H1 (cell line): ENCODE results near the gene TMEM120B. TPM values are rescaled to one million over a fixed set of nuclear protein-coding genes. Genes with fewer than 3 reads are reported as not detected.

Experiments used
- CTCF ChIA-PET: fragments of 300-600 bp; sonication (Branson Sonifier 250); formaldehyde crosslinking; loops from one replicate; lab custom pipeline; 2021; ENCODE audit not compliant: partially characterized antibody; lab: Charles Lee
- POLR2A ChIA-PET: fragments of 300-600 bp; sonication (Branson Sonifier 250); formaldehyde crosslinking; loops from one replicate; lab custom pipeline; 2021; ENCODE audit warnings: inconsistent platforms; ENCODE audit not compliant: partially characterized antibody; lab: Charles Lee
- DNase-seq, 2 experiments: peaks; one replicate each; pipeline versions ENCODE4 v3.0.0 to v3.0.0-alpha.2; 2010 to 2022; ENCODE audit warnings: low spot score in 2 of 2, low read depth in 1 of 2, mixed read lengths in 1 of 2
- FAIRE-seq: peaks from 2 replicates; lab custom pipeline; 2011; peaks lifted over from hg19 to GRCh38; lab: Jason Lieb, UNC
- H2AFZ ChIP-seq: 2 replicates; pipeline ENCODE4 v1.8.1; 2012; ENCODE audit warnings: low read length, inconsistent platforms
- H2AK5ac ChIP-seq: 2 replicates; pipeline ENCODE4 v1.6.1; 2013; ENCODE audit warnings: low read depth, low read length
- H2BK120ac ChIP-seq: replicated peaks from 2 replicates; pipeline ENCODE3; 2013; ENCODE audit warnings: low read depth, low read length, inconsistent platforms
- H2BK12ac ChIP-seq: 2 replicates; pipeline ENCODE4 v1.6.1; 2013; ENCODE audit warnings: low read depth, low read length
- H2BK15ac ChIP-seq: 2 replicates; pipeline ENCODE4 v1.6.1; 2013; ENCODE audit warnings: low read length
- H2BK20ac ChIP-seq: 2 replicates; pipeline ENCODE4 v1.6.1; 2013; ENCODE audit warnings: low read length
- H2BK5ac ChIP-seq: 2 replicates; pipeline ENCODE4 v1.6.1; 2013; ENCODE audit warnings: low read depth, low read length
- H3K14ac ChIP-seq: 2 replicates; pipeline ENCODE4 v1.6.1; 2013; ENCODE audit warnings: inconsistent platforms; ENCODE audit not compliant: insufficient read length
- H3K18ac ChIP-seq: 2 replicates; pipeline ENCODE4 v1.6.1; 2013; ENCODE audit warnings: low read length; ENCODE audit errors: extremely low read depth
- H3K23ac ChIP-seq: 2 replicates; pipeline ENCODE4 v1.6.1; 2013; ENCODE audit warnings: inconsistent platforms; ENCODE audit not compliant: insufficient read length
- H3K23me2 ChIP-seq: 2 replicates; pipeline ENCODE4 v1.6.1; 2013; ENCODE audit warnings: low read depth, low read length
- H3K27ac ChIP-seq: 2 replicates; pipeline ENCODE4 v1.6.1; 2011; ENCODE audit warnings: low read depth, low read length, inconsistent platforms
- H3K27me3 ChIP-seq, 4 experiments: replicated peaks in 1 of 4; 1 replicate in 1 of 4; 2 replicates in 3 of 4; pipeline versions ENCODE4 v1.6.1 to v1.8.1; 2011 to 2013; ENCODE audit warnings: low read length in 3 of 4, mild to moderate bottlenecking in 3 of 4, inconsistent platforms in 2 of 4, mixed read lengths in 2 of 4, moderate library complexity in 1 of 4; ENCODE audit not compliant: control insufficient read depth in 3 of 4, insufficient read depth in 3 of 4; ENCODE audit errors: extremely low read depth in 1 of 4
- H3K36me3 ChIP-seq, 4 experiments: 2 replicates each; pipeline versions ENCODE4 v1.6.1 to v1.8.1; 2011 to 2013; ENCODE audit warnings: mild to moderate bottlenecking in 4 of 4, low read length in 3 of 4, moderate library complexity in 2 of 4, control low read depth in 1 of 4, inconsistent platforms in 1 of 4; ENCODE audit not compliant: insufficient read depth in 4 of 4, control insufficient read depth in 2 of 4
- H3K4ac ChIP-seq: replicated peaks from 2 replicates; pipeline ENCODE3; 2013; ENCODE audit warnings: low read length, low read depth, mixed read lengths, inconsistent platforms; ENCODE audit not compliant: insufficient read length
- H3K4me1 ChIP-seq, 4 experiments: replicated peaks in 1 of 4; 1 replicate in 1 of 4; 2 replicates in 3 of 4; pipeline versions ENCODE4 v1.6.1 to v1.8.1; 2011 to 2013; ENCODE audit warnings: low read length in 3 of 4, inconsistent platforms in 2 of 4, mixed read lengths in 1 of 4; ENCODE audit not compliant: insufficient read depth in 4 of 4, control insufficient read depth in 3 of 4
- H3K4me2 ChIP-seq, 2 experiments: 2 replicates each; pipeline versions ENCODE4 v1.6.1 to v1.8.1; 2011 to 2013; ENCODE audit warnings: low read depth in 2 of 2, low read length in 2 of 2, control low read depth in 1 of 2, inconsistent platforms in 1 of 2, mild to moderate bottlenecking in 1 of 2; ENCODE audit not compliant: insufficient read depth in 1 of 2
- H3K4me3 ChIP-seq, 4 experiments: fragments of 200-600, 300-600 bp in 1 of 4; sonication (generic), shearing (Covaris generic), sonication (Bioruptor Twin) in 1 of 4; 2 replicates each; pipeline versions ENCODE4 v1.5.1 to v1.8.1; 2011 to 2016; ENCODE audit warnings: low read length in 4 of 4, low read depth in 3 of 4, control low read depth in 2 of 4, inconsistent platforms in 2 of 4, mild to moderate bottlenecking in 2 of 4, mixed read lengths in 1 of 4, moderate library complexity in 1 of 4; ENCODE audit not compliant: insufficient read depth in 2 of 4; ENCODE audit errors: extremely low read depth in 1 of 4
- H3K56ac ChIP-seq: replicated peaks from 2 replicates; pipeline ENCODE3; 2013; ENCODE audit warnings: low read depth, mild to moderate bottlenecking, mixed read lengths, low read length, inconsistent platforms; ENCODE audit not compliant: insufficient read length
- H3K79me1 ChIP-seq: 2 replicates; pipeline ENCODE4 v1.6.1; 2013; ENCODE audit warnings: low read depth, low read length, control low read depth
- H3K79me2 ChIP-seq, 2 experiments: 2 replicates each; pipeline versions ENCODE4 v1.6.1 to v1.8.1; 2012 to 2013; ENCODE audit warnings: low read length in 2 of 2, mild to moderate bottlenecking in 2 of 2, inconsistent platforms in 1 of 2; ENCODE audit not compliant: insufficient read depth in 2 of 2, control insufficient read depth in 1 of 2
- H3K9ac ChIP-seq, 4 experiments: replicated peaks in 1 of 4; 1 replicate in 1 of 4; 2 replicates in 3 of 4; pipeline versions ENCODE4 v1.6.1 to v1.8.1; 2011 to 2013; ENCODE audit warnings: low read depth in 3 of 4, low read length in 3 of 4, control low read depth in 2 of 4, mild to moderate bottlenecking in 2 of 4, moderate library complexity in 2 of 4, inconsistent platforms in 1 of 4; ENCODE audit errors: extremely low read depth in 1 of 4
- H3K9me3 ChIP-seq, 2 experiments: 2 replicates each; pipeline versions ENCODE4 v1.6.1 to v1.8.1; 2012 to 2013; ENCODE audit warnings: mild to moderate bottlenecking in 2 of 2, moderate library complexity in 2 of 2, control low read depth in 1 of 2, inconsistent platforms in 1 of 2, low read depth in 1 of 2, low read length in 1 of 2, mixed read lengths in 1 of 2; ENCODE audit not compliant: insufficient read depth in 2 of 2
- H4K20me1 ChIP-seq, 2 experiments: replicated peaks in 1 of 2; 2 replicates each; pipeline versions ENCODE3 to v1.8.1; 2011 to 2013; ENCODE audit warnings: inconsistent platforms in 2 of 2, low read length in 2 of 2, mild to moderate bottlenecking in 1 of 2; ENCODE audit not compliant: insufficient read depth in 2 of 2, control insufficient read depth in 1 of 2
- H4K5ac ChIP-seq: 2 replicates; pipeline ENCODE4 v1.6.1; 2013; ENCODE audit warnings: low read length, low read depth, mixed read lengths, inconsistent platforms; ENCODE audit not compliant: insufficient read length
- H4K8ac ChIP-seq: 2 replicates; pipeline ENCODE4 v1.8.0; 2013; ENCODE audit warnings: mild to moderate bottlenecking, moderate library complexity, low read length, inconsistent platforms; ENCODE audit not compliant: insufficient read depth; ENCODE audit errors: extremely low read depth
- H4K91ac ChIP-seq: replicated peaks from 2 replicates; pipeline ENCODE3; 2013; ENCODE audit warnings: low read length, mixed read lengths, inconsistent platforms; ENCODE audit not compliant: insufficient read length
- GABPA ChIP-seq: IDR thresholded peaks from 2 replicates; pipeline ENCODE4 v1.6.1; 2011; ENCODE audit warnings: mild to moderate bottlenecking, low read length, moderate library complexity, borderline replicate concordance; ENCODE audit not compliant: insufficient read depth
- HDAC6 ChIP-seq: IDR thresholded peaks from one replicate; pipeline ENCODE4 v1.7.1; 2012; ENCODE audit warnings: low read depth, mild to moderate bottlenecking, inconsistent platforms, low read length, moderate library complexity
- KDM1A ChIP-seq: fragments of 200-600, 300-600 bp; sonication (generic); IDR thresholded peaks from 2 replicates; pipeline ENCODE4 v1.7.1; 2016; ENCODE audit warnings: mild to moderate bottlenecking, low read length, borderline replicate concordance
- WGBS, 2 experiments: shearing (Covaris generic) in 1 of 2; methylation state at CpG; one replicate each; pipeline versions ENCODE4 v1.1.6 to v1.1.7; 2013 to 2015; ENCODE audit warnings: low lambda C conversion rate in 2 of 2, mixed read lengths in 2 of 2, inconsistent platforms in 1 of 2, low coverage in 1 of 2, missing lambda C conversion rate in 1 of 2; ENCODE audit not compliant: insufficient replicate concordance in 2 of 2, insufficient coverage in 1 of 2, insufficient read length in 1 of 2; ENCODE audit errors: extremely low coverage in 1 of 2, missing lambda C conversion rate in 1 of 2; 5-methylcytosine and 5-hydroxymethylcytosine counted together
- polyA plus RNA-seq, 7 experiments: library from polyadenylated mRNA; depleted of rRNA in 3 of 7; stranded (reverse) in 5 of 7; unstranded in 2 of 7; fragments of >200 nt in 5 of 7; fragments of 200-250 nt in 2 of 7; gene quantifications; 1 replicate in 5 of 7; 2 replicates in 1 of 7; 4 replicates in 1 of 7; pipeline versions ENCODE4 v1.2.1 to v1.2.3, GENCODE V29; 2011 to 2013; ENCODE audit warnings: missing spikeins in 2 of 7, mixed read lengths in 2 of 7
- total RNA-seq: library from RNA; stranded (reverse); fragmentation: NEBNext Ultra II Directional; extraction: Animal tissue kit (Norgen Biotek cat#: 25700); gene quantifications from 2 replicates; pipeline ENCODE4 v1.2.1, GENCODE V29; 2021
- TF ChIP-seq, protein P1 (sequence below): IDR thresholded peaks from 2 replicates; pipeline ENCODE4 v1.6.1; 2012; ENCODE audit warnings: inconsistent platforms

Gene TMEM120B
- total and polyA plus RNA-seq, 2 of the 8 experiments (the other 6 are each of a cell fraction or from before 2014, with no cell fraction given) = 22.0 to 29.1 TPM

DNA sequence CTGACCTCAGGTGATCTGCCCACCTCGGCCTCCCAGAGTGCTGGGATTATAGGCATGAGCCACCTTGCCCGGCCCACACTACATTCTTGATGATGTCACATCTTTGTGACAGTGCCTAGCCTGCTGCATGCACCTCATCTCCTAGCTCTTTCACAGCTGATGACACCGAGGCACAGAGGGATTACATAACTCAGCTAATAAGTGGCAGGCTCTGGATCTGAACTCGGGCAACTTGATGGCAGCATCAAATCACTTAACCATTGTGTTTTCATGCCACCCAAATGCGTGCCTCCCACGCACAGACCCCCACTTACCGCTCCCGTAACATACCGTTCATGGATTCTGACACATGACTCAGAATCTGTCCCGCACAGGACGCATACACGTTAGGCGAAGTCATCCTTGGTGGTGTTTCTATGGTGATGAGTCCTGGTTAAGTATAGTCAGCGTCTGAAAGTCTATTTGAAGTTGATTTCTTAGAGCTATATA is 7.4 kb downstream of the TMEM120B start:
- Histone ChIP-seq H2AK5ac (no peak overlapping the region), H3K4me1 (peaks cover 0 to 4% (median 0%) of the 10 kb centered on the region in 4 experiments; a peak in 1 of 7 replicates), H3K9me3 (no peaks in the 10 kb centered on the region), H2AFZ (no peak overlapping the region), H3K36me3 (peaks cover 0 to under 1% (median 0%) of the 10 kb centered on the region in 4 experiments; a peak in 1 of 8 replicates), H2BK20ac (no peak overlapping the region), H3K79me2 (peaks cover 0 to 66% of the 10 kb centered on the region in 2 experiments; a peak in 3 of 4 replicates), H3K4me3 (no peak overlapping the region), H3K27ac (no peak overlapping the region), H4K91ac (no peak overlapping the region), H3K14ac (no peak overlapping the region), H2BK15ac (no peak overlapping the region), H4K8ac (no peak overlapping the region), H3K27me3 (no peaks in the 10 kb centered on the region), H4K20me1 (peaks cover 0 to 10% of the 10 kb centered on the region in 2 experiments), H3K23ac (no peak overlapping the region), H4K5ac (no peak overlapping the region), H2BK12ac (no peak overlapping the region), H3K9ac (no peak overlapping the region), H3K18ac (no peak overlapping the region), H2BK5ac (no peak overlapping the region), H3K79me1 (peaks cover 24% of the 10 kb centered on the region), H3K56ac (no peak overlapping the region), H2BK120ac (no peak overlapping the region), H3K23me2 (no peaks in the 10 kb centered on the region), H3K4ac (no peak overlapping the region), H3K4me2 (no peak overlapping the region)
- no peak for DNase-seq
- no peak for FAIRE-seq
- ChIA-PET POLR2A (interaction anchor here (0.6 to 0.9 kb wide), 2 partner anchors 9 to 14 kb away, joined by 3 read pairs; no protein-coding TSS in a partner anchor), CTCF (interaction anchor here (1.0 to 4.5 kb wide), 4 partner anchors 21 to 241 kb away, joined by 3 to 27 read pairs (median 9); partner anchors contain the start of gene RHOF)
- WGBS, 2 experiments = 88% methylated on average over 14 of the region's 14 CpGs; no CpG with 5 or more reads in 1 of the 2 experiments
- TF ChIP-seq HDAC6 (no peak), GABPA (no peak), KDM1A (no peak)
- TF ChIP-seq, protein P1, sequence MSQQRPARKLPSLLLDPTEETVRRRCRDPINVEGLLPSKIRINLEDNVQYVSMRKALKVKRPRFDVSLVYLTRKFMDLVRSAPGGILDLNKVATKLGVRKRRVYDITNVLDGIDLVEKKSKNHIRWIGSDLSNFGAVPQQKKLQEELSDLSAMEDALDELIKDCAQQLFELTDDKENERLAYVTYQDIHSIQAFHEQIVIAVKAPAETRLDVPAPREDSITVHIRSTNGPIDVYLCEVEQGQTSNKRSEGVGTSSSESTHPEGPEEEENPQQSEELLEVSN = no peak
